Right ventricle myocardium superior (tissue), 1 donor: ENCODE results near the gene TSSK2. TPM values are rescaled to one million over a fixed set of nuclear protein-coding genes. Genes with fewer than 3 reads are reported as not detected.

Experiments used
- ATAC-seq: fragments of 200-7000 bp; cut with Tn5 transposase; one replicate; pipeline ENCODE4 v1.9.1; 2020; ENCODE audit warnings: mild to moderate bottlenecking; ENCODE audit not compliant: poor library complexity
- DNase-seq: peaks from one replicate; pipeline ENCODE4 v3.0.0-alpha.2; 2020
- intact Hi-C: fragments of 100-400 bp; cut with DNase I; formaldehyde crosslinking; loops from one replicate; pipeline ENCODE4 v1.11.2; 2022
- total RNA-seq: library from RNA; stranded (reverse); fragmentation: NEBNext Ultra II Directional; extraction: Animal tissue kit (Norgen Biotek cat#: 25700); gene quantifications from one replicate; pipeline ENCODE4 v1.2.1, GENCODE V29; 2021
- donor health status: DM: no; HTN: yes; CAD: no; lungs with severe emphysema.

The TSSK2 gene
- total RNA-seq, 1 donor from 2014 or later, result not detected

- DNase-seq, result peak; percentile 64
- ATAC-seq, result peak; percentile 0
- intact Hi-C loops, result no loop called here
These were observed 43.3 kb downstream of the TSSK2 start for GRCh38 chr22:19174106-19175025.

- intact Hi-C loops, result no loop called here
- ATAC-seq (no peak), DNase-seq (no peak)
These were observed 44.0 kb downstream of the TSSK2 start for GRCh38 chr22:19175026-19175601.

GRCh38 chr22:19175602-19176174, 44.6 kb downstream of the TSSK2 start:
- intact Hi-C loops, result no loop called here
- ATAC-seq (no peak), DNase-seq (no peak)

- intact Hi-C loops, result no loop called here
- no peak for DNase-seq
- ATAC-seq, result no peak
These were observed 45.1 kb downstream of the TSSK2 start for GRCh38 chr22:19176175-19176643.

- DNase-seq (no peak), ATAC-seq (no peak)
- intact Hi-C loops, result no loop called here
These were observed 45.6 kb downstream of the TSSK2 start for GRCh38 chr22:19176732-19177131.

GRCh38 chr22:19177164-19178064, 46.3 kb downstream of the TSSK2 start:
- intact Hi-C loops, result no loop called here
- DNase-seq (no peak), ATAC-seq (no peak)

GRCh38 chr22:19178065-19178656, 47.1 kb downstream of the TSSK2 start:
- intact Hi-C loops, result no loop called here
- peak; percentile 63 for DNase-seq
- peak; percentile 4 for ATAC-seq

GRCh38 chr22:19178657-19179496, 47.8 kb downstream of the TSSK2 start, which contains the start of gene SLC25A1:
TSS of gene SLC25A1 (minus strand) at chr22:19178736. CDS start at chr22:19178673, 63 bp downstream.
- DNase-seq (peak; percentile 96), ATAC-seq (peak; percentile 94)
- intact Hi-C loops, result no loop called here

- ATAC-seq (peak; percentile 81), DNase-seq (peak; percentile 86)
- intact Hi-C loops, result no loop called here
These were observed 48.5 kb downstream of the TSSK2 start for GRCh38 chr22:19179497-19180048.

- ATAC-seq, result no peak
- intact Hi-C loops, result no loop called here
These were observed 49.1 kb downstream of the TSSK2 start for GRCh38 chr22:19180234-19180633.

GRCh38 chr22:19180740-19181410, 49.8 kb downstream of the TSSK2 start:
- DNase-seq (no peak), ATAC-seq (no peak)
- intact Hi-C loops, result no loop called here

More at GRCh38 chr22:19180234-19180633, 49.1 kb downstream of the TSSK2 start:
- no peak for DNase-seq

GRCh38 chr22:19181786-19182471, 50.8 kb downstream of the TSSK2 start:
- ATAC-seq, result no peak
- no peak for DNase-seq
- intact Hi-C loops, result no loop called here
